ENCODE results near the gene ZNF496. TPM values are rescaled to one million over a fixed set of nuclear protein-coding genes. Genes with fewer than 3 reads are reported as not detected.

Gene ZNF496
- total RNA-seq, 1 experiment from 2014 or later: 66.5 TPM

DNA sequence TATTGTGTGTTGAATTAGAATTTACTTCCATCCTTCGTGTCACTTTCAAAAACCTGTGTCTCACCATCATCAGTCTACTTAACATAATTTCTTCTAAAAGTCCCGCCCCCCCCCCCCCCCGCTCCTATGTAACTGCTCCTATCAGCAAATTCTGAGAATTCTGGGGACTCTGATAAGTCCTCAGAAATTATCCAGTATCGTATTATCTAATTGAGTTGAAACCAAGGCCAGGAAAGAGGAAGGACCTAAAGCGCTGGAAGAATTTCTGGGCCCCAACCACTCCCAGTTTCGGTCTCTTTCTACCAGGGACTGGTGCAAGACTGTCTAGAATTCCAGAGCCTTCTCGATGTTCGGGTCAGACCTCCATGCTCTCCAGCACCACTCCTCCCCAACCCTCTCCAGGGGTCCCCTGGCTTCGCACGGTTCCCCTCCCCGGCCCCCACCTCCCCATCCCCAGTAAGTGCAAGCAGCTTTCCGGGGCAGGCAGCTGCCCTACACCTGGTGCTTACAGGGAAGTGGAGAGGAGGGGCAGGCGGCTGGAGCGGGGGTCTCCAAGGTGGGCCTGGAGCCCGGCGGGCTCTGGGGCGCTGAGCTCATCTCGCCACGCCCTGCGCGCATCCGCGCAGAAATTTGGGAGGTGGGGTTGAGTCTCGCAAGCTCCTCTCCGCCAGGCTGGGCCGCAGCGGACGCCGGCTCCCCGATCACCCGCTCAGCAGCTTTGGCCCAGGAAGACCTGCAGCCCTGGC is 16.0 kb upstream of the ZNF496 start:
- Histone ChIP-seq H2BK5ac (ENCODE audit: insufficient read length, low read length) (no peak overlapping the region), H3K79me1 (ENCODE audit: insufficient read depth, low read depth, low read length, poor library complexity, severe bottlenecking) (no peaks in the 10 kb centered on the region), H3K18ac (ENCODE audit: insufficient read length, low read depth, low read length) (no peak overlapping the region), H3K9me3 (ENCODE audit: control insufficient read depth, low read depth, low read length) (no peaks in the 10 kb centered on the region), H4K8ac (replicated peaks; ENCODE audit: insufficient read length, low read depth, low read length) (no peak overlapping the region), H3K23me2 (ENCODE audit: insufficient read length, low read depth, low read length, poor library complexity, severe bottlenecking) (no peaks in the 10 kb centered on the region), H3K27ac (ENCODE audit: insufficient read length, low read depth, low read length) (no peak overlapping the region), H2BK12ac (ENCODE audit: insufficient read length, low read depth, low read length) (no peak overlapping the region), H2BK20ac (ENCODE audit: low read depth, low read length, poor library complexity, severe bottlenecking) (no peak overlapping the region), H4K20me1 (ENCODE audit: control insufficient read depth, insufficient read depth, insufficient read length) (no peaks in the 10 kb centered on the region), H2BK120ac (ENCODE audit: low read depth, low read length, poor library complexity, severe bottlenecking) (no peak overlapping the region), H3K79me2 (ENCODE audit: insufficient read depth, low read length) (0 out of 2 replicates have a peak, but pooled peaks cover 3% of the 10 kb centered on the region), H3K4me1 (ENCODE audit: insufficient read depth, low read length) (no peaks in the 10 kb centered on the region), H3K4ac (ENCODE audit: low read depth, low read length) (no peak overlapping the region), H3K14ac (ENCODE audit: insufficient read depth, low read length) (no peak overlapping the region), H2AFZ (ENCODE audit: low read length) (no peak overlapping the region), H3K23ac (ENCODE audit: insufficient read length, low read depth, low read length) (no peak overlapping the region), H3K4me2 (ENCODE audit: insufficient read depth, insufficient read length, low read length) (no peak overlapping the region), H3K27me3 (ENCODE audit: insufficient read depth, low read length) (no peaks in the 10 kb centered on the region), H4K91ac (ENCODE audit: insufficient read length, low read depth, low read length) (no peak overlapping the region), H3T11ph (ENCODE audit: low read length) (no peak overlapping the region), H4K5ac (ENCODE audit: insufficient read length, low read depth, low read length) (no peak overlapping the region), H2BK15ac (ENCODE audit: low read depth, low read length) (no peak overlapping the region), H3K56ac (ENCODE audit: insufficient read length, low read depth, low read length) (no peak overlapping the region), H3K9ac (ENCODE audit: extremely low read depth, insufficient read length, low read length) (no peak overlapping the region), H2AK5ac (ENCODE audit: insufficient read length, low read length) (no peak overlapping the region)
- WGBS (ENCODE audit: extremely low coverage, insufficient read length, low lambda C conversion rate): no CpG with 5 or more reads among the region's 31 CpGs
- Mint-ChIP-seq H3K4me1 (peaks cover 8 to 9% of the 10 kb centered on the region in 2 experiments; a peak in 3 of 4 replicates), H3K36me3 (ENCODE audit: insufficient read depth in 1 of 3, low read depth in 3 of 3) (peaks cover 13 to 18% (median 17%) of the 10 kb centered on the region in 3 experiments), H3K27ac (no peak overlapping the region), H3K4me3 (no peak overlapping the region), H3K27me3 (ENCODE audit: low read depth) (peaks cover 8% of the 10 kb centered on the region), H3K9me3 (peaks cover 3 to 6% of the 10 kb centered on the region in 2 experiments; a peak in 4 of 5 replicates)
- TF ChIP-seq, protein P1, sequence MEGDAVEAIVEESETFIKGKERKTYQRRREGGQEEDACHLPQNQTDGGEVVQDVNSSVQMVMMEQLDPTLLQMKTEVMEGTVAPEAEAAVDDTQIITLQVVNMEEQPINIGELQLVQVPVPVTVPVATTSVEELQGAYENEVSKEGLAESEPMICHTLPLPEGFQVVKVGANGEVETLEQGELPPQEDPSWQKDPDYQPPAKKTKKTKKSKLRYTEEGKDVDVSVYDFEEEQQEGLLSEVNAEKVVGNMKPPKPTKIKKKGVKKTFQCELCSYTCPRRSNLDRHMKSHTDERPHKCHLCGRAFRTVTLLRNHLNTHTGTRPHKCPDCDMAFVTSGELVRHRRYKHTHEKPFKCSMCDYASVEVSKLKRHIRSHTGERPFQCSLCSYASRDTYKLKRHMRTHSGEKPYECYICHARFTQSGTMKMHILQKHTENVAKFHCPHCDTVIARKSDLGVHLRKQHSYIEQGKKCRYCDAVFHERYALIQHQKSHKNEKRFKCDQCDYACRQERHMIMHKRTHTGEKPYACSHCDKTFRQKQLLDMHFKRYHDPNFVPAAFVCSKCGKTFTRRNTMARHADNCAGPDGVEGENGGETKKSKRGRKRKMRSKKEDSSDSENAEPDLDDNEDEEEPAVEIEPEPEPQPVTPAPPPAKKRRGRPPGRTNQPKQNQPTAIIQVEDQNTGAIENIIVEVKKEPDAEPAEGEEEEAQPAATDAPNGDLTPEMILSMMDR (conservative IDR thresholded peaks at IDR 0.05): no peak
- peak; percentile 39 for DNase-seq

All from H9 (cell line).